HT-29 (cell line): ENCODE results near the gene FGFRL1. TPM values are rescaled to one million over a fixed set of nuclear protein-coding genes. Genes with fewer than 3 reads are reported as not detected.
"Not testable (repeated sequence)": the region's sequence is repeated elsewhere in the genome, so short reads cannot be mapped to it uniquely, and the experiment has no call there.

Source experiments
- DNase-seq: peaks from one replicate; pipeline ENCODE4 v3.0.0-alpha.2; 2015; ENCODE audit warnings: low spot score
- total RNA-seq: library from RNA; depleted of rRNA; stranded (reverse); fragments of >200 nt; shearing (Covaris generic); gene quantifications from 2 replicates; pipeline ENCODE4 v1.2.3, GENCODE V29; 2014

The FGFRL1 gene
- total RNA-seq, 1 experiment from 2014 or later, result 76.9 TPM

GRCh38 chr4:1050486-1051213, 39.2 kb downstream of the FGFRL1 start:
- no peak for DNase-seq

- DNase-seq, result no peak
Measured at GRCh38 chr4:1051472-1051871, 40.0 kb downstream of the FGFRL1 start.

GRCh38 chr4:1052231-1052671, 40.8 kb downstream of the FGFRL1 start:
- DNase-seq, result no peak

- DNase-seq, result no peak
Measured at GRCh38 chr4:1053080-1053661, 41.7 kb downstream of the FGFRL1 start.

GRCh38 chr4:1053891-1054290, 42.5 kb downstream of the FGFRL1 start:
- not testable (repeated sequence) for DNase-seq

- not testable (repeated sequence) for DNase-seq
Measured at GRCh38 chr4:1054696-1055242, 43.3 kb downstream of the FGFRL1 start.

- not testable (repeated sequence) for DNase-seq
Measured at GRCh38 chr4:1055243-1055701, 43.8 kb downstream of the FGFRL1 start.

GRCh38 chr4:1055721-1056590, 44.5 kb downstream of the FGFRL1 start:
- no peak for DNase-seq

GRCh38 chr4:1056671-1057402, 45.4 kb downstream of the FGFRL1 start:
- DNase-seq, result no peak

GRCh38 chr4:1057403-1057745, 45.9 kb downstream of the FGFRL1 start:
- no peak for DNase-seq

GRCh38 chr4:1058198-1058996, 47.0 kb downstream of the FGFRL1 start:
- peak; percentile 40 for DNase-seq

- DNase-seq, result no peak
Measured at GRCh38 chr4:1058997-1059665, 47.7 kb downstream of the FGFRL1 start.

GRCh38 chr4:1060121-1060520, 48.7 kb downstream of the FGFRL1 start:
- no peak for DNase-seq

- no peak for DNase-seq
Measured at GRCh38 chr4:1060621-1061020, 49.2 kb downstream of the FGFRL1 start.

- no peak for DNase-seq
Measured at GRCh38 chr4:1061056-1061700, 49.8 kb downstream of the FGFRL1 start.

GRCh38 chr4:1061760-1062159, 50.3 kb downstream of the FGFRL1 start:
- no peak for DNase-seq

GRCh38 chr4:1062419-1062818, 51.0 kb downstream of the FGFRL1 start:
- DNase-seq, result no peak

- DNase-seq, result no peak
Measured at GRCh38 chr4:1065732-1066131, 54.3 kb downstream of the FGFRL1 start.

- no peak for DNase-seq
Measured at GRCh38 chr4:1069394-1069793, 58.0 kb downstream of the FGFRL1 start.
